ENCODE results near the gene STX3. TPM values are rescaled to one million over a fixed set of nuclear protein-coding genes. Genes with fewer than 3 reads are reported as not detected.

STX3 gene
- total RNA-seq, 4 donors from 2014 or later: 131 to 156 (median 142) TPM

- H3K4me1 ChIP-seq: peaks cover 0 to 9% (median 6%) of the 10 kb centered on the region in 4 donors
- WGBS, 2 donors (ENCODE audit: low coverage in 1 of 2): 65 to 77% methylated on average over 4 of the region's 4 CpGs
Measured at GRCh38 chr11:59818572-59818971, 63.4 kb downstream of the STX3 start.

DNA sequence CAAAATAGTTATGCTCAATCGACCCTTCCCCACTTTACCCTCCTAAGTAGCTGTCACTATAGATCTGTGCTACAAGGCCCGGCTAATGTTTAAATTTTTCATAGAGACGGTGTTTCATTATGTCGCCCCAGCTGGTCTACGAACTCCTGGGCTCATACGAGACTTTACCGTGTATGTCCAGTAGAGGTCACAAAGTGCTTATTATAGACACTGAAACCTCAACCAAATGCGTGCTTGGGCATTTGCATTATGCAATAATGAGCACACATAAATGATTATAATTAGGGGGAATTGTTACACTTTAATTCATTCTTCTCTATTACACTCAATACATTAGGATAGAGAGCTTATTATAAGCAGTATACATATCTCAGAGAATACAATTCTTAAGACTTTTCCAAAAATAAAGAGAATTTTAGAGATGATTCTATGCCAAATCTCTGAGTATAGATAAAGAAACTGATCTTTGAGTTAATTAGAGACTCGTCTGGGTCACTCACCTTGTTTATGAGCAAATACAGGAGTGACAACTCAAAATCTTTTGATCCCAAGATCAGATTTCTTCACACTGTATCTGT is 67.9 kb downstream of the STX3 start:
- DNase-seq: peak; percentile 33
- intact Hi-C loops (cut with DNase I; ENCODE audit: low total_unique reads): no loop called here
- WGBS, 2 donors (ENCODE audit: low coverage in 1 of 2): 3 to 5% methylated on average over 9 of the region's 9 CpGs
- in situ Hi-C loops (cut with MboI; ENCODE audit: low pct_ligation_motif_present in 1 of 4, low pct_unique_long_range_greater_than_20kb in 1 of 4, low sequenced_read_pairs in 3 of 4): loop anchor here in 3 of 4 donors (5.0 to 25.0 kb wide), 3 partner anchors 286 to 312 kb away; no protein-coding TSS in a partner anchor
- Histone ChIP-seq H3K36me3 (no peaks in the 10 kb centered on the region), H3K27me3 (no peaks in the 10 kb centered on the region), H3K4me3 (no peak overlapping the region), H3K9me3 (no peaks in the 10 kb centered on the region), H3K27ac (no peak overlapping the region), H3K4me1 (peaks cover 0 to 9% (median 6%) of the 10 kb centered on the region in 4 donors)
- TF ChIP-seq POLR2A (IDR thresholded peaks at IDR 0.05) (no peak), EP300 (IDR thresholded peaks at IDR 0.05; ENCODE audit: low read depth) (no peak), CTCF (IDR thresholded peaks at IDR 0.05) (peak; percentile 47 to 81 (median 56))

More at GRCh38 chr11:59818572-59818971, 63.4 kb downstream of the STX3 start:
- Histone ChIP-seq H3K27ac (no peak overlapping the region), H3K4me3 (no peak overlapping the region), H3K27me3 (no peaks in the 10 kb centered on the region), H3K9me3 (no peaks in the 10 kb centered on the region), H3K36me3 (no peaks in the 10 kb centered on the region)
- intact Hi-C loops (cut with DNase I; ENCODE audit: low total_unique reads) (no loop called here), in situ Hi-C loops (cut with MboI; ENCODE audit: low pct_ligation_motif_present in 1 of 4, low pct_unique_long_range_greater_than_20kb in 1 of 4, low sequenced_read_pairs in 3 of 4) (loop anchor here in 3 of 4 donors (25.0 kb wide), 1 partner anchor 281 kb away; no protein-coding TSS in a partner anchor)
- TF ChIP-seq EP300 (IDR thresholded peaks at IDR 0.05; ENCODE audit: low read depth) (no peak), POLR2A (IDR thresholded peaks at IDR 0.05) (no peak), POLR2AphosphoS5 (IDR thresholded peaks at IDR 0.05) (no peak), CTCF (IDR thresholded peaks at IDR 0.05) (no peak)
- no peak for DNase-seq

DNA sequence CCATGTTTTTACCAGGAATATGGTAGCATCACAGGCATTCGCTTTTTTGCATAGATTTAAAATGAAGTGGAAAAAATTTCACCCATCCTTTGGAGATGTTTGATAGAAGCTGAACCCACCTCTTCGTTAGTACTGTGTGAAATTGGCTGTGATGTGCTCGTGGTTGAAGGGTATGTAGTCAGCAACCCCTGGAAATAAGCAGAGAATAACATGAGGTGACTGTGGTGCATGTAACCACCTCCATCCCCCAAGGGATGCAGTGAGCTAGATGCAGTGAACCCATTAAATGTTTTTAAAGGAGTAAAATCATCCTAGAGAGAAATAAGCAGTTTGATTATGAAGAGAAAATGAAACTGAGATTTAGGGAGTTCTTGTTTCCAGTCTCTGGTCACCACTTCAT is 74.2 kb downstream of the STX3 start:
- intact Hi-C loops (cut with DNase I; ENCODE audit: low total_unique reads): no loop called here

GRCh38 chr11:59833602-59834001 is 78.4 kb downstream of the STX3 start:
- Histone ChIP-seq H3K27ac (no peak overlapping the region), H3K27me3 (no peaks in the 10 kb centered on the region), H3K9me3 (no peaks in the 10 kb centered on the region), H3K36me3 (no peaks in the 10 kb centered on the region), H3K4me1 (no peaks in the 10 kb centered on the region), H3K4me3 (no peak overlapping the region)
- 80 to 87% methylated on average over 2 of the region's 2 CpGs for WGBS, 2 donors (ENCODE audit: low coverage in 1 of 2)
- TF ChIP-seq EP300 (IDR thresholded peaks at IDR 0.05; ENCODE audit: low read depth) (no peak), CTCF (IDR thresholded peaks at IDR 0.05) (no peak), POLR2A (IDR thresholded peaks at IDR 0.05) (no peak), POLR2AphosphoS5 (IDR thresholded peaks at IDR 0.05) (no peak)
- no peak for DNase-seq
- in situ Hi-C loops (cut with MboI; ENCODE audit: low pct_ligation_motif_present in 1 of 4, low pct_unique_long_range_greater_than_20kb in 1 of 4, low sequenced_read_pairs in 3 of 4): loop anchor here in 1 of 4 donors (25.0 kb wide), 1 partner anchor 304 kb away; no protein-coding TSS in a partner anchor
- intact Hi-C loops (cut with DNase I; ENCODE audit: low total_unique reads): no loop called here

More for the DNA sequence above, 74.2 kb downstream of the STX3 start:
- Histone ChIP-seq H3K4me1 (no peaks in the 10 kb centered on the region), H3K27me3 (no peaks in the 10 kb centered on the region), H3K4me3 (no peak overlapping the region), H3K27ac (no peak overlapping the region), H3K9me3 (no peaks in the 10 kb centered on the region), H3K36me3 (no peaks in the 10 kb centered on the region)
- TF ChIP-seq POLR2A (IDR thresholded peaks at IDR 0.05) (no peak), CTCF (IDR thresholded peaks at IDR 0.05) (no peak), EP300 (IDR thresholded peaks at IDR 0.05; ENCODE audit: low read depth) (no peak), POLR2AphosphoS5 (IDR thresholded peaks at IDR 0.05) (no peak)
- DNase-seq: no peak
- WGBS, 2 donors (ENCODE audit: low coverage in 1 of 2): 81% methylated on average over 3 of the region's 3 CpGs; no CpG with 5 or more reads in 1 of the 2 donors
- in situ Hi-C loops (cut with MboI; ENCODE audit: low pct_ligation_motif_present in 1 of 4, low pct_unique_long_range_greater_than_20kb in 1 of 4, low sequenced_read_pairs in 3 of 4): loop anchor here in 2 of 4 donors (10.0 to 25.0 kb wide), 2 partner anchors 305 to 308 kb away; no protein-coding TSS in a partner anchor
